ENCODE results near the gene XCL2. TPM values are rescaled to one million over a fixed set of nuclear protein-coding genes. Genes with fewer than 3 reads are reported as not detected.

The XCL2 gene, protein sequence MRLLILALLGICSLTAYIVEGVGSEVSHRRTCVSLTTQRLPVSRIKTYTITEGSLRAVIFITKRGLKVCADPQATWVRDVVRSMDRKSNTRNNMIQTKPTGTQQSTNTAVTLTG
- not detected in 2 replicates for polyA plus RNA-seq

DNA sequence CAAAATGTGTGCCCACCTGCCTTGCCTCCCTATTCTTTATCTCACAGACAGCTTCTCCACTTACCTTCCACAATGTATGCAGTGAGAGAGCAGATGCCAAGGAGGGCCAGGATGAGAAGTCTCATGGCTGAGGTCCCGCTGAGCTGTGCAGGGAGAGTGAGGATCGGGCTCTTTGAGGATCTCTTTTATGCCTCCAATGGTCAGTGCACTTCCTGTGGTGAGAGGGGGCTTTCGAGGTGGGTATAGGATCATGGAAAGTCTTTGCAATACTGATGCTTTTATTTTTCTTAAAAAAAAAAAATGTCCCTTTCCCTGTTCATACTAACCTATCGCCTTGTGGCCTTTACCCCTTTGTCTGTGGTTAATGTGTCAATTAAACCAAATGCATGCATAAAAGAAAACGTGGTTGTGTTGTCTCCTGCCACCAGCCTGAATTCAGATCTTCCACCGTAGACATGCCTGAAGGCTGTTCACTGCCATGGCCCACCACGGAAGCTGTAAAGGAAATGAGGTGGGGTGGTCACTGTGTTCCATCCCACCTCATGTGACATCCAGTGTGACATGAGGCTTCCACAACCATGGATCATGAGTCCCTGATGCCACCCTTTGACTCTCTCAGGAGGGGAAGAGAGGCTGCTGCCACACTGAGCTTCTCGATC, at the start of gene XCL2:
XCL2 (minus strand) TSS at position 158 of the 659 bp plus-strand sequence; CDS start at position 125, 33 bp downstream.

DNA sequence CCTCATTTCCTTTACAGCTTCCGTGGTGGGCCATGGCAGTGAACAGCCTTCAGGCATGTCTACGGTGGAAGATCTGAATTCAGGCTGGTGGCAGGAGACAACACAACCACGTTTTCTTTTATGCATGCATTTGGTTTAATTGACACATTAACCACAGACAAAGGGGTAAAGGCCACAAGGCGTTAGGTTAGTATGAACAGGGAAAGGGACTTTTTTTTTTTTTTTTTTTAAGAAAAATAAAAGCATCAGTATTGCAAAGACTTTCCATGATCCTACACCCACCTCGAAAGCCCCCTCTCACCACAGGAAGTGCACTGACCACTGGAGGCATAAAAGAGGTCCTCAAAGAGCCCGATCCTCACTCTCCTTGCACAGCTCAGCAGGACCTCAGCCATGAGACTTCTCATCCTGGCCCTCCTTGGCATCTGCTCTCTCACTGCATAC, 32.5 kb upstream of the XCL2 start, which contains the start of gene XCL1:
XCL1 (plus strand) TSS at position 361 of the 444 bp plus-strand sequence; CDS start at position 394, 33 bp downstream.

Other genes with a start within 250 kb of the XCL2 start
- gene XCL1, start 32.6 kb upstream of the XCL2 start, polyA plus RNA-seq: 2.6 TPM in 1 of 2 replicates, not detected in the other
- not detected in 2 replicates for gene DPT, start 185.2 kb upstream of the XCL2 start, polyA plus RNA-seq

Data from Purkinje cell (primary cell).